Measurements from ENCODE around the gene ARHGEF9.

The ARHGEF9 gene

GRCh38 chrX:63613531-63614028 is 171.4 kb downstream of the ARHGEF9 start:
- Histone ChIP-seq H3K27ac (ENCODE audit: low read length) (no peak overlapping the region), H3K4me2 (ENCODE audit: insufficient read depth, low read length) (no peak overlapping the region), H3K9ac (ENCODE audit: low read depth, low read length) (no peak overlapping the region), H2AFZ (ENCODE audit: low read depth, low read length) (no peak overlapping the region), H4K20me1 (ENCODE audit: insufficient read depth, low read length) (no peaks in the 10 kb centered on the region), H3K36me3 (ENCODE audit: insufficient read depth, low read length) (no peaks in the 10 kb centered on the region), H3K4me3 (ENCODE audit: low read depth in 1 of 2, low read length in 2 of 2) (no peak overlapping the region), H3K27me3 (ENCODE audit: insufficient read depth, low read length, poor library complexity) (no peaks in the 10 kb centered on the region), H3K4me1 (ENCODE audit: insufficient read depth, low read length) (no peaks in the 10 kb centered on the region), H3K79me2 (ENCODE audit: insufficient read depth, low read length) (no peaks in the 10 kb centered on the region), H3K9me3 (ENCODE audit: insufficient read depth, low read length, severe bottlenecking) (no peaks in the 10 kb centered on the region)
- DNase-seq (no peak), ATAC-seq (ENCODE audit: insufficient read depth, low read depth) (no peak)
- no peak for TF ChIP-seq EZH2 (IDR thresholded peaks at IDR 0.05; ENCODE audit: borderline replicate concordance, low read depth, low read length, severe bottlenecking)
- TF ChIP-seq, protein P1, sequence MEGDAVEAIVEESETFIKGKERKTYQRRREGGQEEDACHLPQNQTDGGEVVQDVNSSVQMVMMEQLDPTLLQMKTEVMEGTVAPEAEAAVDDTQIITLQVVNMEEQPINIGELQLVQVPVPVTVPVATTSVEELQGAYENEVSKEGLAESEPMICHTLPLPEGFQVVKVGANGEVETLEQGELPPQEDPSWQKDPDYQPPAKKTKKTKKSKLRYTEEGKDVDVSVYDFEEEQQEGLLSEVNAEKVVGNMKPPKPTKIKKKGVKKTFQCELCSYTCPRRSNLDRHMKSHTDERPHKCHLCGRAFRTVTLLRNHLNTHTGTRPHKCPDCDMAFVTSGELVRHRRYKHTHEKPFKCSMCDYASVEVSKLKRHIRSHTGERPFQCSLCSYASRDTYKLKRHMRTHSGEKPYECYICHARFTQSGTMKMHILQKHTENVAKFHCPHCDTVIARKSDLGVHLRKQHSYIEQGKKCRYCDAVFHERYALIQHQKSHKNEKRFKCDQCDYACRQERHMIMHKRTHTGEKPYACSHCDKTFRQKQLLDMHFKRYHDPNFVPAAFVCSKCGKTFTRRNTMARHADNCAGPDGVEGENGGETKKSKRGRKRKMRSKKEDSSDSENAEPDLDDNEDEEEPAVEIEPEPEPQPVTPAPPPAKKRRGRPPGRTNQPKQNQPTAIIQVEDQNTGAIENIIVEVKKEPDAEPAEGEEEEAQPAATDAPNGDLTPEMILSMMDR (IDR thresholded peaks at IDR 0.05; ENCODE audit: borderline replicate concordance, extremely low read depth, low read length, poor library complexity, severe bottlenecking) = no peak

GRCh38 chrX:63585936-63586335 is 199.1 kb downstream of the ARHGEF9 start:
- TF ChIP-seq, protein P1 (IDR thresholded peaks at IDR 0.05; ENCODE audit: borderline replicate concordance, extremely low read depth, low read length, poor library complexity, severe bottlenecking) = no peak
- TF ChIP-seq EZH2 (IDR thresholded peaks at IDR 0.05; ENCODE audit: borderline replicate concordance, low read depth, low read length, severe bottlenecking) = no peak
- no peak overlapping the region for H3K9ac ChIP-seq (ENCODE audit: low read depth, low read length)

More at GRCh38 chrX:63585936-63586335, 199.1 kb downstream of the ARHGEF9 start:
- no peaks in the 10 kb centered on the region for H4K20me1 ChIP-seq (ENCODE audit: insufficient read depth, low read length)
- no peaks in the 10 kb centered on the region for H3K9me3 ChIP-seq (ENCODE audit: insufficient read depth, low read length, severe bottlenecking)
- ATAC-seq (ENCODE audit: insufficient read depth, low read depth) (no peak), DNase-seq (no peak)
- H2AFZ ChIP-seq (ENCODE audit: low read depth, low read length) = no peak overlapping the region
- no peaks in the 10 kb centered on the region for H3K36me3 ChIP-seq (ENCODE audit: insufficient read depth, low read length)
- no peak overlapping the region for H3K4me2 ChIP-seq (ENCODE audit: insufficient read depth, low read length)
- H3K79me2 ChIP-seq (ENCODE audit: insufficient read depth, low read length) = no peaks in the 10 kb centered on the region
- H3K4me1 ChIP-seq (ENCODE audit: insufficient read depth, low read length) = no peaks in the 10 kb centered on the region
- no peaks in the 10 kb centered on the region for H3K27me3 ChIP-seq (ENCODE audit: insufficient read depth, low read length, poor library complexity)
- H3K27ac ChIP-seq (ENCODE audit: low read length) = no peak overlapping the region
- H3K4me3 ChIP-seq (ENCODE audit: low read depth in 1 of 2, low read length in 2 of 2) = no peak overlapping the region
